ENCODE measurements around the gene DENND1A. TPM values are rescaled to one million over a fixed set of nuclear protein-coding genes. Genes with fewer than 3 reads are reported as not detected.

The DENND1A gene
- total RNA-seq, 1 experiment from 2014 or later = 23.5 TPM

DNA sequence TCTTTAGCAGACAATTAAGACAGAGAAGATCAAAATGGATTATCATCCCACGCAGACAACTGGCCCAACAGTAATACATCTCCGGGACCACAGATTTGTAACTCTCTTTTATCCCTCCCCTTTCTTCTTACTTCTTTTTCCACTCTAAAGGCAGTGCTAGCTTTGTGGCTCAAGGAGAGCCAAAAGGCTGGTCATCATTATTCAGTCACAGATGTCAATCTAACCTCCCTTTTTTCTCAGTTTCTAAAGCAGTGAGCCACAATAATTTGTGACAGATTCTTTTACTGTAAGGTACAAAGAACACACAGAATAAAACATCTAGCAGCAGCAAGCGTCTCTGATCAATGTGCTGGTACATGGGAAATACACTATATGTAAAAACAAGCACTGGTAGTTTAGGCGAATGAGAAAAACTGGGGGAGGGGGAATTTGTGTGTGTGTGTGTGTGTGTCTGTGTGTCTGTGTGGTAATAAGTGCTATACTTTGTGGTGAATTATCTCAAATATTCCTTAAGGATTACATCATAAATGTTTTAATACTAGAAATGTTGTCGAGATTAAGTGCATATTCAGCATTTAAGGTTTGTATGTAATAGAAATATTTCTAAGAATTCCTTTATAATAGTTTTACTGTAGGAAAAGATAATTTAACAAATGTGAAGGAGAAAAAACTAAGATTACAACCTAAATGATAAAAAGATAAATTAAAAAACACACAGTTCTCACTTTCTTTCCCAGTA is 140.2 kb downstream of the DENND1A start (continued):
- TF ChIP-seq ATF3 (CRISPR knock-in tag; conservative IDR thresholded peaks at IDR 0.05) (no peak), IRF1 (CRISPR knock-in tag; IDR thresholded peaks at IDR 0.05) (no peak), ATF2 (CRISPR knock-in tag; IDR thresholded peaks at IDR 0.05; ENCODE audit: borderline replicate concordance, low read depth) (no peak), NFE2L1 (CRISPR knock-in tag; IDR thresholded peaks at IDR 0.05) (no peak), GTF2I (CRISPR knock-in tag; conservative IDR thresholded peaks at IDR 0.05) (no peak), JUN (CRISPR knock-in tag; IDR thresholded peaks at IDR 0.05) (no peak), MXD4 (CRISPR knock-in tag; IDR thresholded peaks at IDR 0.05; ENCODE audit: borderline replicate concordance) (no peak), RORB (CRISPR knock-in tag; IDR thresholded peaks at IDR 0.05) (no peak)
- TF ChIP-seq, protein P1, sequence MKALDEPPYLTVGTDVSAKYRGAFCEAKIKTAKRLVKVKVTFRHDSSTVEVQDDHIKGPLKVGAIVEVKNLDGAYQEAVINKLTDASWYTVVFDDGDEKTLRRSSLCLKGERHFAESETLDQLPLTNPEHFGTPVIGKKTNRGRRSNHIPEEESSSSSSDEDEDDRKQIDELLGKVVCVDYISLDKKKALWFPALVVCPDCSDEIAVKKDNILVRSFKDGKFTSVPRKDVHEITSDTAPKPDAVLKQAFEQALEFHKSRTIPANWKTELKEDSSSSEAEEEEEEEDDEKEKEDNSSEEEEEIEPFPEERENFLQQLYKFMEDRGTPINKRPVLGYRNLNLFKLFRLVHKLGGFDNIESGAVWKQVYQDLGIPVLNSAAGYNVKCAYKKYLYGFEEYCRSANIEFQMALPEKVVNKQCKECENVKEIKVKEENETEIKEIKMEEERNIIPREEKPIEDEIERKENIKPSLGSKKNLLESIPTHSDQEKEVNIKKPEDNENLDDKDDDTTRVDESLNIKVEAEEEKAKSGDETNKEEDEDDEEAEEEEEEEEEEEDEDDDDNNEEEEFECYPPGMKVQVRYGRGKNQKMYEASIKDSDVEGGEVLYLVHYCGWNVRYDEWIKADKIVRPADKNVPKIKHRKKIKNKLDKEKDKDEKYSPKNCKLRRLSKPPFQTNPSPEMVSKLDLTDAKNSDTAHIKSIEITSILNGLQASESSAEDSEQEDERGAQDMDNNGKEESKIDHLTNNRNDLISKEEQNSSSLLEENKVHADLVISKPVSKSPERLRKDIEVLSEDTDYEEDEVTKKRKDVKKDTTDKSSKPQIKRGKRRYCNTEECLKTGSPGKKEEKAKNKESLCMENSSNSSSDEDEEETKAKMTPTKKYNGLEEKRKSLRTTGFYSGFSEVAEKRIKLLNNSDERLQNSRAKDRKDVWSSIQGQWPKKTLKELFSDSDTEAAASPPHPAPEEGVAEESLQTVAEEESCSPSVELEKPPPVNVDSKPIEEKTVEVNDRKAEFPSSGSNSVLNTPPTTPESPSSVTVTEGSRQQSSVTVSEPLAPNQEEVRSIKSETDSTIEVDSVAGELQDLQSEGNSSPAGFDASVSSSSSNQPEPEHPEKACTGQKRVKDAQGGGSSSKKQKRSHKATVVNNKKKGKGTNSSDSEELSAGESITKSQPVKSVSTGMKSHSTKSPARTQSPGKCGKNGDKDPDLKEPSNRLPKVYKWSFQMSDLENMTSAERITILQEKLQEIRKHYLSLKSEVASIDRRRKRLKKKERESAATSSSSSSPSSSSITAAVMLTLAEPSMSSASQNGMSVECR (CRISPR knock-in tag; IDR thresholded peaks at IDR 0.05; ENCODE audit: borderline replicate concordance) = no peak

- Mint-ChIP-seq H3K27ac (no peak overlapping the region), H3K4me1 (peaks cover 2% of the 10 kb centered on the region; the same call in 1 of the 2 replicates), H3K36me3 (no peaks in the 10 kb centered on the region), H3K4me3 (no peak overlapping the region), H3K27me3 (ENCODE audit: low read depth) (no peaks in the 10 kb centered on the region), H3K9me3 (no peaks in the 10 kb centered on the region)
- ATAC-seq (no peak), DNase-seq (ENCODE audit: low spot score) (no peak)
- ChIA-PET CTCF (no interaction called here), POLR2A (interaction anchor here (0.6 kb wide), 1 partner anchor 34 kb away, joined by 3 read pairs; no protein-coding TSS in a partner anchor)
- TF ChIP-seq USF2 (CRISPR knock-in tag; IDR thresholded peaks at IDR 0.05) (no peak), SOX15 (CRISPR knock-in tag; IDR thresholded peaks at IDR 0.05) (no peak), E2F5 (CRISPR knock-in tag; IDR thresholded peaks at IDR 0.05) (no peak), ATF1 (CRISPR knock-in tag; IDR thresholded peaks at IDR 0.05) (no peak), SP1 (CRISPR knock-in tag; conservative IDR thresholded peaks at IDR 0.05) (no peak), KAT7 (CRISPR knock-in tag; IDR thresholded peaks at IDR 0.05; ENCODE audit: borderline replicate concordance) (no peak), SMAD3 (CRISPR knock-in tag; IDR thresholded peaks at IDR 0.05; ENCODE audit: borderline replicate concordance) (no peak), AR (CRISPR knock-in tag; IDR thresholded peaks at IDR 0.05) (no peak), CREM (CRISPR knock-in tag; IDR thresholded peaks at IDR 0.05) (no peak), GTF2I (CRISPR knock-in tag; conservative IDR thresholded peaks at IDR 0.05) (no peak), E2F4 (CRISPR knock-in tag; IDR thresholded peaks at IDR 0.05; ENCODE audit: borderline replicate concordance, low read depth) (no peak), ZNF396 (CRISPR knock-in tag; IDR thresholded peaks at IDR 0.05; ENCODE audit: borderline replicate concordance) (no peak), ZMAT4 (CRISPR knock-in tag; IDR thresholded peaks at IDR 0.05) (no peak), MYBL2 (CRISPR knock-in tag; IDR thresholded peaks at IDR 0.05) (no peak)
These were observed 142.5 kb downstream of the DENND1A start for GRCh38 chr9:123787416-123787815.
